ENCODE data around the gene PALD1.

The PALD1 gene

DNA sequence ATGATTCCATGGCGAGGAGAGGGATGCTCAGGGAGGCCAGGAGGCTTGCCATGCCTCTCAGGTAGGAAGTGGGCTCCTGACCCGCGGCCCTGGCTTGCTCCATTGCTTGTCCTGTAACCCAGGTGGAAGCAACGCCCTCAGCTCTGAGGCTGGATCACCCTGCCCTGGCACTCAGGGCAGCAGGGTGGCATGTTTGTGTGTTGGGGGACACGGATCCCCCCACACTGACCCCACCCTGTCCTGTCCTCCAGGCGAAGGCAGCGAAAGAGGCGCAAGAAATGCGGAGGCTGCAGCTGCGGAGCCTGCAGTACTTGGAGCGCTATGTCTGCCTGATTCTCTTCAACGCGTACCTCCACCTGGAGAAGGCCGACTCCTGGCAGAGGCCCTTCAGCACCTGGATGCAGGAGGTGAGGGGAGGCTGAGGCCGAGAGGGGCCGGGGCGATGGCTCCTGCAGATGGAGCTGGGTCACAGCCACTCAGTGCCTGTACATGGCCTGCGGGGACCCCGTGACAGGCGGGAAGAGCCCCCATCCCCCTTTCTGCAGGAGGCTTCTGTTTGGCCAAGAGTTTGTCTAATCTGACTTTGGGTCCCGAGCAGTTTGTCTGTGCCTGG is 85.7 kb downstream of the PALD1 start:
- TF ChIP-seq POLR2A (IDR thresholded peaks at IDR 0.05; ENCODE audit: low read depth, low read length) (no peak), POLR2AphosphoS5 (IDR thresholded peaks at IDR 0.05; ENCODE audit: low read depth, low read length) (no peak), TAF1 (IDR thresholded peaks at IDR 0.05; ENCODE audit: borderline replicate concordance, low read depth, low read length) (no peak)
- DNase-seq (ENCODE audit: insufficient read length): no peak
- no peak for FAIRE-seq

DNA sequence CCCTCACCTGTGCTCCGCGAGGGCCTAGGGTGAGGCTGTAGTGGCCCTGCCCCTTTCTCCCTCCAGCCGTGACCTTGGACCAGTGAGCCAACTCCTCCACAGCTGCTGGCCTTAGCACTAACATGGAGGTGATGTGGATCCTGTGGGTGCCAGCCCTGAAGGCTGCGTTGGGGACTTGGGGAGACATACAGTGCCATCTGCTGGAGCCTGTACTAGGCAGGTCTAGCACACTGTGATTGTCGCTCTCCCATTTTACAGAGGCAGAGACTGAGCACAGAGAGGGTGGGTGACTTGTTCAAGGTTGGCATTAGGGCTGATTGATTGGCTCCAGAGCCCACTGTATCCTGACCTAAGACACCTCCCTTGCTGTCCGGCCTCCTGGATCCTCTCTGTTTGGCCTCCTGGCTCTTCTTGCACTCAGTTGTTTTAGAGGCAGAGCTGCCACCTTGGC is 86.4 kb downstream of the PALD1 start:
- no peak for FAIRE-seq

DNA sequence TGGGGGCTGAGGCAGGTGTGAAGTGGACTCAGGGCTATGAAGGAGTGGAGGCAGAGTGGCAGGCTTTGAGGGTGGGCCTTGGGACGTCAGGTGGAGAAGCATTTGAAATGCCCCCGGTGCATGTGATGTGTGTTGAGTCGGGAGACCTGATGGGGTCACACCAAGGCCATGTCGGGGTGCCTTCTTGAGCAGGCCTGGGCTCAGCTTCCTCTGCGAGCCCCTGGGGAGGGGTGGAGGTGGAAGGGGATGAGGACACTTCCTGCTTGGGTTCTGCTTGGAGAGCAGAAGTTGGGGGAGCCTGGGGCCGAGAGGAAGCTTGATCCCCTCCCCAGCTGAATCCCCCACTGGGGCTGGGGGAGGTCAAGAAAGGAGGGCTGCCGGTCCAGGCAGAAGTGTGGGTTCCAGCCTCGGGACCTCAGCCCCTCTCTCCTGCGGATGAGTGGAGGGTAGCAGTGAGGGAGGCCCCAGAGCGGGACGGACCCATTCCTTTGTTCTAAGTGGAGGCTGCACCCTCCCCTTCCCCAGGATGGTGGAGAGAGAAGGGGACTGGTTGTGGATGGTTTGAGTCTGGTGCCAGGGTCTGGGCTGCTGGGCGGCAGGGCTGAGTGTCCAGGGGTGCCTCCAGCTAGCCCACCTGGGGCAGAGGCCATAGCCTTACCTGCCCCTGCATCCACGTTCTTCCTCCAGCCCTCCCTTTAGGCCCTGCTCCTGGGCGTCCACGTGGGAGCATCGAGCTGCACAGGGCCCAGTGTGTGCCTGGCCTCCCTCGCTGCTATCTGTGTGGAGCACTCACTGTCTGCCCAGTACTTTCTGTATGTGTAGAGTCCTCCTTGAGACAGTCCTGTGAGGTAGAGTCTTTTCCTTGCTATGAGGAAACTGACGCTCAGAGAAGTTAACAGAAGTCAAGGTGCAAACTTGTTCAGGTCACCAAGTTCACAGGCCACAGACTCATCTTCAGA is 87.3 kb downstream of the PALD1 start:
- no peak for DNase-seq (ENCODE audit: insufficient read length)
- TF ChIP-seq POLR2AphosphoS5 (IDR thresholded peaks at IDR 0.05; ENCODE audit: low read depth, low read length): no peak
- no peak for TF ChIP-seq TAF1 (IDR thresholded peaks at IDR 0.05; ENCODE audit: borderline replicate concordance, low read depth, low read length)
- TF ChIP-seq POLR2A (IDR thresholded peaks at IDR 0.05; ENCODE audit: low read depth, low read length): no peak
- FAIRE-seq: no peak

More for the DNA sequence above, 86.4 kb downstream of the PALD1 start:
- no peak for DNase-seq (ENCODE audit: insufficient read length)
- TF ChIP-seq POLR2AphosphoS5 (IDR thresholded peaks at IDR 0.05; ENCODE audit: low read depth, low read length): no peak
- no peak for TF ChIP-seq TAF1 (IDR thresholded peaks at IDR 0.05; ENCODE audit: borderline replicate concordance, low read depth, low read length)
- no peak for TF ChIP-seq POLR2A (IDR thresholded peaks at IDR 0.05; ENCODE audit: low read depth, low read length)

DNA sequence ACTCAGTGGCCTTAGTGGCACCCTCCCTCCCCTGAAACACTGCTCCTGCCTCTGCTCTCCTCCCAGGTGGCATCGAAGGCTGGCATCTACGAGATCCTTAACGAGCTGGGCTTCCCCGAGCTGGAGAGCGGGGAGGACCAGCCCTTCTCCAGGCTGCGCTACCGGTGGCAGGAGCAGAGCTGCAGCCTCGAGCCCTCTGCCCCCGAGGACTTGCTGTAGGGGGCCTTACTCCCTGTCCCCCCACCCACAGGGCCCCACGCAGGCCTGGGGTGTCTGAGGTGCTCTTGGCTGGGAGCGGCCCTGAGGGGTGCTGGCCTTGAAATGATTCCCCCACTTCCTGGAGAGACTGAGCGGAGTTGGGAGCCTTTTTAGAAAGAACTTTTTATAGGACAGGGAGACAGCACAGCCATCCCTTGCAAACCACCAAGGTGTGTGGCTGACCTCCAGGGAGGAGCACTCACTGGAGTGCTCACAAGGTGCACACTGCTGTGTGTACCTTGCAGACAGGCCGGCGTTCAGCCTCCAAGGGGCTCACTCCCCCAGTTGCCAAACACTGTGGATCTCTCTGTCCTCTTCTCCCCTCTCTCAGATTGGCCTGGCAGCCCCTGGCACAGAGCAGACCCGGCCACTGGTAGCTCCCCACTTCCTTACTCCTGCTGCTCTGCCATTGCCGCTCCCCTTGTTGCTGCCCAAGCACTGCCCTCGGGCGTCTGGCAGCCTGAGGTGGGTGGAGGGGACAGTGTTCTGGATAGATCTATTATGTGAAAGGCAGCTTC is 88.1 kb downstream of the PALD1 start:
- FAIRE-seq: no peak
- TF ChIP-seq POLR2A (IDR thresholded peaks at IDR 0.05; ENCODE audit: low read depth, low read length) (no peak), POLR2AphosphoS5 (IDR thresholded peaks at IDR 0.05; ENCODE audit: low read depth, low read length) (no peak), TAF1 (IDR thresholded peaks at IDR 0.05; ENCODE audit: borderline replicate concordance, low read depth, low read length) (no peak)
- no peak for DNase-seq (ENCODE audit: insufficient read length)

DNA sequence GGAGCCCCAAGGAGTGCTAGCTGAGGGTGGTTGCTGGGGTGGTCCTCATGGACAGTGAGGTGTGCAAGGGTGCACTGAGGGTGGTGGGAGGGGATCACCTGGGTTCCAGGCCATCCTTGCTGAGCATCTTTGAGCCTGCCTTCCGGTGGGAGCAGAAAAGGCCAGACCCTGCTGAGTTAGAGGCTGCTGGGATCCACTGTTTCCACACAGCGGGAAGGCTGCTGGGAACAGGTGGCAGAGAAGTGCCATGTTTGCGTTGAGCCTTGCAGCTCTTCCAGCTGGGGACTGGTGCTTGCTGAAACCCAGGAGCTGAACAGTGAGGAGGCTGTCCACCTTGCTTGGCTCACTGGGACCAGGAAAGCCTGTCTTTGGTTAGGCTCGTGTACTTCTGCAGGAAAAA is 89.0 kb downstream of the PALD1 start:
- TF ChIP-seq TAF1 (IDR thresholded peaks at IDR 0.05; ENCODE audit: borderline replicate concordance, low read depth, low read length): no peak
- no peak for TF ChIP-seq POLR2A (IDR thresholded peaks at IDR 0.05; ENCODE audit: low read depth, low read length)
- no peak for TF ChIP-seq POLR2AphosphoS5 (IDR thresholded peaks at IDR 0.05; ENCODE audit: low read depth, low read length)
- no peak for FAIRE-seq
- DNase-seq (ENCODE audit: insufficient read length): no peak

DNA sequence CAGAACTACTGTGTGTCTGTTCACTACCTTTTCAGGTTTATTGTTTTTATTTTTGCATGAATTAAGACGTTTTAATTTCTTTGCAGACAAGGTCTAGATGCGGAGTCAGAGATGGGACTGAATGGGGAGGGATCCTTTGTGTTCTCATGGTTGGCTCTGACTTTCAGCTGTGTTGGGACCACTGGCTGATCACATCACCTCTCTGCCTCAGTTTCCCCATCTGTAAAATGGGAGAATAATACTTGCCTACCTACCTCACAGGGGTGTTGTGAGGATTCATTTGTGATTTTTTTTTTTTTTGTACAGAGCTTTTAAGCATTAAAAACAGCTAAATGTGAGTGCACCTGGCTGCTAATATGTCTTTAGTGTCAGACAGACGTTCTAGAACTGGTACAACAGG is 89.5 kb downstream of the PALD1 start:
- DNase-seq (ENCODE audit: insufficient read length) (no peak), FAIRE-seq (no peak)
- TF ChIP-seq POLR2AphosphoS5 (IDR thresholded peaks at IDR 0.05; ENCODE audit: low read depth, low read length): no peak

DNA sequence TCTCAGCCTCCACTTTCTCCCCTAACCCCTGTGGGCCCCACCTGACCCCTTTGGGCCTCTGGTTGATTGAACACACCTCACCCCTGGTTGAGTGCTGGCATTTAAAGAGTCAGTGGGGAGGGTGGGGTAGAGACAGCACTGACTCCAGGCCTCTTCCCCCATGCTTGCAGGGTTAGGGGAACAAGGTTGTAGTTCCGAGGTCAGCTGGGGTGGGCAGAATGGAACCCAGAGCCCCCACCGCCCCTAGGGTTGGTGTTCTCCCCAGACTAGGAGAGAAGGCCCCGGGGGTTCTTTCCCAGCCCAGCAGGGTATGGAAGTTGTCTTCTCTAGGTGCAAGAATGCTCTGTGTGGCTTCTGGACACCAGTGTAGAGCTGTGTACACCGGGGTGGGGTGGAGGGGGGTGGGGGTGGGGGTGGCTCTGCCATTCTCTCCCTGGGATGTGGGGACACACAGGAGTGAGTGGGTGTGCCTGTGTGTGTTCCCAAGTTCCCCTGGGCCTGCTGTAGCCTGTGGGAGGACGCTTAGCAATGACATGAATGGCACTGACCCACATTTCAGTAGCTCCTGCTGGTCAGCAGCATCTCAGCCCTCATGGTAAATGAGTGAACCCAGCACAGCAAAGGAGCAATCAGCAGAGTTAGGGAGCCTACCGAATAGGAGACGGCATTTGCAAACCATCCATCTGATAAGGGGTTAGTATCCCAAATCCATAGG is 90.4 kb downstream of the PALD1 start:
- no peak for TF ChIP-seq POLR2A (IDR thresholded peaks at IDR 0.05; ENCODE audit: low read depth, low read length)
- TF ChIP-seq POLR2AphosphoS5 (IDR thresholded peaks at IDR 0.05; ENCODE audit: low read depth, low read length): no peak
- no peak for TF ChIP-seq TAF1 (IDR thresholded peaks at IDR 0.05; ENCODE audit: borderline replicate concordance, low read depth, low read length)
- FAIRE-seq: no peak
- no peak for DNase-seq (ENCODE audit: insufficient read length)

DNA sequence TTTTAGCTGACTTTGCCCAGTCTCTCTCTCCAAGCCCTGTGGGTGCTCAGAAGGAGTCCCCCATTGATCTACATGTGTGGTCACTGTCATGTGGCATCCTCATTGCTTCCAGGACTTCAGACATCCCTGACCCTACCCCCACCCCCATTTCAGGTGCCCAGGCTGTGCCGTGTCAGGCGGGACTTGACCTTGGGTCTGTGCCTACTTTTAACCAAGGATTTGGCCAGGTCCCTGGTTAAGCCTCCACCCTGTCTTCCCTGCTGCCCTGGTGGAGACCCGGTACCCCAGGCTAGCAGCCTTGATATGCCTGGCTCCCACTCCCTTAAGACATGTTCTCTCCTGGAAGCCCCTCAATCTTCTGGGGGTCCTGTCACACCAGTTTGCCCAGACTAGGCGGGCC is 92.7 kb downstream of the PALD1 start:
- DNase-seq (ENCODE audit: insufficient read length): no peak

DNA sequence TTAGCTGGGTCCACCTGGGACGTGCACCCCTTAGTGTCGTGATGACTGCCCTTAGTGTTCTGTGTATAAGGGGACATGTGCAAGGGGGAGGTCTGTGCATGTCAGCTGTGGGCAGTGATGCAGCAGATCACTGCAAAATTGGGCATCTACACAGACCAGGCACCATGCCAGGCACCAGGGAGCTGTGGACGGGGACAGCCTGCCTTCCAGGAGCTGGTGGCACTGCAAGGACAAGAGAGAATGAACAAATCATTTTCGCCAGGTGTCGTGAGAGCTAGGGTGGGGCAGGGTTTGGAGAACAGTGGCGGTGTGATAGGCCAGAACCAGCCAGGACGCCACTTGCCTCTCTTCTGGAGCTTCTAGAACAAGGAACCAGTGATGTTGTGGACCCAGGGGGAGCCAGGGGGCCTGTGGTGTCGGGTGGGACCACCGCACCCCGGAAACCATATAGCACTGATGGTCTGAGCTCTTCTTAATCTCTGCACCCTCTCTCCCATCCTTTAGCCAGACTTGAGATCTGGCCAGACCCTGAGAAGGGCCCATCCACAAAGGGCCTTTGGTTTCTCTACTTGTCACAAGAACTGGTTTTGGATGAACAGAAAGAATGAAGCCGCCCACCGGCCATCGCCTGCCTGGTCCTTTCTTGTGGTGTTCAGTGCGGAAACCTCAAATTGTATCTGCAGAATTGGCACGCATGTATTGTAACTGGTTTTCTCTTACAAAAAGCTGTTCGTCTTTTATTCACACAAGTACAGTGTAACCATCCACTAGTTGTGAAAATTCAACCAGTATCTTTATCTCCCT is 93.3 kb downstream of the PALD1 start:
- DNase-seq (ENCODE audit: insufficient read length): no peak
- FAIRE-seq: no peak
- TF ChIP-seq POLR2AphosphoS5 (IDR thresholded peaks at IDR 0.05; ENCODE audit: low read depth, low read length) (no peak), TAF1 (IDR thresholded peaks at IDR 0.05; ENCODE audit: borderline replicate concordance, low read depth, low read length) (no peak), POLR2A (IDR thresholded peaks at IDR 0.05; ENCODE audit: low read depth, low read length) (no peak)

More for the DNA sequence above, 92.7 kb downstream of the PALD1 start:
- no peak for TF ChIP-seq TAF1 (IDR thresholded peaks at IDR 0.05; ENCODE audit: borderline replicate concordance, low read depth, low read length)
- no peak for TF ChIP-seq POLR2AphosphoS5 (IDR thresholded peaks at IDR 0.05; ENCODE audit: low read depth, low read length)
- no peak for TF ChIP-seq POLR2A (IDR thresholded peaks at IDR 0.05; ENCODE audit: low read depth, low read length)
- no peak for FAIRE-seq

Measured in GM12892 (cell line).